Jurkat, Clone E6-1 (cell line): ENCODE data around the gene FAM13A.
A peak's percentile ranks its signal among the peaks of the same experiment; 100 is the strongest.

Source experiments
- DNase-seq: peaks from one replicate; pipeline ENCODE4 v3.0.0-alpha.2; 2011; ENCODE audit warnings: low read depth, low spot score
- H3K4me3 ChIP-seq: 2 replicates; pipeline ENCODE4 v1.5.1; 2011; ENCODE audit warnings: mild to moderate bottlenecking, low read length, control low read depth, moderate library complexity

The FAM13A gene

GRCh38 chr4:88720451-88721428 lies 336.2 kb downstream of the FAM13A start:
- no peak for DNase-seq
- no peak overlapping the region for H3K4me3 ChIP-seq

- DNase-seq = no peak
- no peak overlapping the region for H3K4me3 ChIP-seq
Measured at GRCh38 chr4:88719381-88719780, 337.6 kb downstream of the FAM13A start.

- no peak for DNase-seq
- no peak overlapping the region for H3K4me3 ChIP-seq
Measured at GRCh38 chr4:88718098-88718497, 338.9 kb downstream of the FAM13A start.

GRCh38 chr4:88713782-88714181 lies 343.2 kb downstream of the FAM13A start:
- DNase-seq = no peak

GRCh38 chr4:88709989-88710388 lies 347.0 kb downstream of the FAM13A start:
- no peak overlapping the region for H3K4me3 ChIP-seq
- DNase-seq = no peak

More at GRCh38 chr4:88713782-88714181, 343.2 kb downstream of the FAM13A start:
- H3K4me3 ChIP-seq = no peak overlapping the region

- H3K4me3 ChIP-seq = no peak overlapping the region
- no peak for DNase-seq
Measured at GRCh38 chr4:88706574-88706973, 350.4 kb downstream of the FAM13A start.

GRCh38 chr4:88705805-88706492 lies 351.0 kb downstream of the FAM13A start:
- no peak for DNase-seq
- no peak overlapping the region for H3K4me3 ChIP-seq

GRCh38 chr4:88705223-88705622 lies 351.8 kb downstream of the FAM13A start:
- no peak overlapping the region for H3K4me3 ChIP-seq
- no peak for DNase-seq

- H3K4me3 ChIP-seq = no peak overlapping the region
- DNase-seq = no peak
Measured at GRCh38 chr4:88702782-88703181, 354.2 kb downstream of the FAM13A start.

- H3K4me3 ChIP-seq = no peak overlapping the region
- DNase-seq = no peak
Measured at GRCh38 chr4:88698519-88698918, 358.5 kb downstream of the FAM13A start.

- peak within 1 kb of the TSS; percentile 67 for H3K4me3 ChIP-seq
- DNase-seq = peak; percentile 52
Measured at GRCh38 chr4:88697588-88698329, 359.2 kb downstream of the FAM13A start, which contains the start of gene NAP1L5. NAP1L5 (minus strand) TSS chr4:88697829; CDS start chr4:88697754, 75 bp downstream.

- H3K4me3 ChIP-seq = peak overlapping the region; percentile 67
- DNase-seq = no peak
Measured at GRCh38 chr4:88697141-88697540, 359.8 kb downstream of the FAM13A start.

- peak overlapping the region; percentile 67; the same call in 1 of the 2 replicates for H3K4me3 ChIP-seq
- DNase-seq = no peak
Measured at GRCh38 chr4:88696630-88697029, 360.4 kb downstream of the FAM13A start.

- H3K4me3 ChIP-seq = no peak overlapping the region
- no peak for DNase-seq
Measured at GRCh38 chr4:88693792-88694191, 363.2 kb downstream of the FAM13A start.

- H3K4me3 ChIP-seq = no peak overlapping the region
- no peak for DNase-seq
Measured at GRCh38 chr4:88690355-88690754, 366.6 kb downstream of the FAM13A start.

GRCh38 chr4:88681209-88681608 lies 375.8 kb downstream of the FAM13A start:
- no peak overlapping the region for H3K4me3 ChIP-seq

More at GRCh38 chr4:88681209-88681608, 375.8 kb downstream of the FAM13A start:
- DNase-seq = peak; percentile 72
